Breast epithelium (tissue), 4 donors: ENCODE data around the gene PER3. TPM values are rescaled to one million over a fixed set of nuclear protein-coding genes. Genes with fewer than 3 reads are reported as not detected.

ENCODE experiments used
- DNase-seq, 2 donors: peaks; one replicate each; pipeline ENCODE4 v3.0.0-alpha.2; 2019; ENCODE audit warnings: low spot score in 2 of 2
- H3K27ac ChIP-seq, 2 donors: fragments of 200-600 bp; sonication (generic) in 1 of 2; one replicate each; pipeline ENCODE4 v1.5.1; 2016 to 2019; ENCODE audit warnings: mild to moderate bottlenecking in 1 of 2
- H3K27me3 ChIP-seq, 2 donors: fragments of 200-600 bp; sonication (generic) in 1 of 2; one replicate each; pipeline versions ENCODE4 v1.5.1 to v1.6.0; 2017 to 2019; ENCODE audit warnings: control low read depth in 1 of 2, mild to moderate bottlenecking in 1 of 2
- H3K36me3 ChIP-seq: fragments of 200-600 bp; one replicate; pipeline ENCODE4 v1.5.1; 2019
- H3K4me1 ChIP-seq, 2 donors: fragments of 200-600 bp; sonication (generic); one replicate each; pipeline ENCODE4 v1.5.1; 2016 to 2019; ENCODE audit warnings: control low read depth in 1 of 2
- H3K4me3 ChIP-seq, 3 donors: fragments of 200-600 bp; sonication (generic); 1 replicate in 2 of 3; 2 replicates in 1 of 3; pipeline ENCODE4 v1.5.1; 2016 to 2019; ENCODE audit warnings: mild to moderate bottlenecking in 3 of 3, moderate library complexity in 2 of 3
- H3K9me3 ChIP-seq, 2 donors: fragments of 200-600 bp; sonication (generic) in 1 of 2; one replicate each; pipeline ENCODE4 v1.5.1; 2016 to 2019; ENCODE audit warnings: control low read depth in 1 of 2
- POLR2A ChIP-seq: fragments of 450-650 bp; IDR thresholded peaks from one replicate; pipeline ENCODE4 v1.6.1; 2016; ENCODE audit warnings: antibody characterized with exemption, mild to moderate bottlenecking, moderate library complexity
- POLR2AphosphoS5 ChIP-seq, 3 donors: sonication (generic); formaldehyde crosslinking; IDR thresholded peaks; one replicate each; pipeline ENCODE4 v1.6.1; 2017; ENCODE audit warnings: antibody characterized with exemption in 3 of 3
- intact Hi-C: fragments of 100-400 bp; cut with DNase I; formaldehyde crosslinking; loops from one replicate; pipeline ENCODE4 v1.15.1; 2023; ENCODE audit warnings: low total_unique reads
- total RNA-seq, 3 donors: library from RNA; depleted of rRNA; stranded (reverse); fragments of >200 nt; gene quantifications; one replicate each; pipeline ENCODE4 v1.1.0, GENCODE V29; 2016
- TF ChIP-seq, protein P1 (sequence below), 3 donors: fragments of 450-650 bp; IDR thresholded peaks; one replicate each; pipeline ENCODE4 v1.5.1; 2016 to 2017; ENCODE audit warnings: antibody characterized with exemption in 3 of 3, mild to moderate bottlenecking in 3 of 3, moderate library complexity in 3 of 3

The PER3 gene
- total RNA-seq, 3 donors from 2014 or later, result 15.4 to 22.9 (median 16.0) TPM

DNA sequence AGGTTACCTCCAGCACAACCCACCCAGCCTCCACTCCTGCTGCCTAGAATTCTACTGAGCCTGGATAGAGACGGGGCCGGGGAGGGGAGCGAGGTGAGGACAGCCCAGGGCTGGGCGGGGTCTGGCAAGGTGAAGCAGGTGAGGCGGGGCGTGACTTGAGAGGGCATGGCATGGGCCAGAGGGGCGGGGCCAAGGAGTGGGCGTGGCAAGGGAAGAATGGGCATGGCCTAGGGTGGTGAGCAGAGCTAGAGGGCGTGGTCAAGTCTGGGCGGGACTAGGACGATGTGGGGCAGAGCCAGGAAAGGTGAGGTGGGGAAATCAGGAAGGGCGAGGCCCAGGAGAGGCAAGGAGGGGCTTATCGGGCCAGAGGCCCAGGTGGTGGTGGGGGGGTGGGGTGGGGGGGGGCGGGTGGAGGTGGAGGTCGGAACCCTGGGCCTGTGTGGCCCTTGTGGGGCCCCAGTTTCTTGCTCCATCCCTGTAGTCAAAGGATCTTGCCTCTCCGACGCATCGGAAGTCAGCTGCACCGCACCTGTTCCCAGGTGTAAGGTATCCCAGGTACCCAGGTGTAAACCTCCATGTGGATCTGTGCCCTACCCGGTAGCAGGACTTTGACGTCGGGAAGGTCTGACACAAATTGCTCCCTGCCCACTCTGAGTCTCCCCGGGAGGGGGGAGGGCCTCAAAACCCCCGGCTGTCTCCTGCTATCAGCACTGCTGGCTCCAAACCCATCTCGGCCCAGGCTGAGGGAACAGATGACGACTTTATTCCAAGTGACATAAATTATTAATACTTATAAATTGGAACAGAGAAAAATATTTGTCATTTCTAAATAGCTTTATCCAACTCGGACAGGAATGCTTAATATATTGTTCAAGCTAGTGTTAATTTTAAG, 101.7 kb downstream of the PER3 start:
- TF ChIP-seq POLR2AphosphoS5 (IDR thresholded peaks at IDR 0.05) (no peak), POLR2A (no peak)
- TF ChIP-seq, protein P1, sequence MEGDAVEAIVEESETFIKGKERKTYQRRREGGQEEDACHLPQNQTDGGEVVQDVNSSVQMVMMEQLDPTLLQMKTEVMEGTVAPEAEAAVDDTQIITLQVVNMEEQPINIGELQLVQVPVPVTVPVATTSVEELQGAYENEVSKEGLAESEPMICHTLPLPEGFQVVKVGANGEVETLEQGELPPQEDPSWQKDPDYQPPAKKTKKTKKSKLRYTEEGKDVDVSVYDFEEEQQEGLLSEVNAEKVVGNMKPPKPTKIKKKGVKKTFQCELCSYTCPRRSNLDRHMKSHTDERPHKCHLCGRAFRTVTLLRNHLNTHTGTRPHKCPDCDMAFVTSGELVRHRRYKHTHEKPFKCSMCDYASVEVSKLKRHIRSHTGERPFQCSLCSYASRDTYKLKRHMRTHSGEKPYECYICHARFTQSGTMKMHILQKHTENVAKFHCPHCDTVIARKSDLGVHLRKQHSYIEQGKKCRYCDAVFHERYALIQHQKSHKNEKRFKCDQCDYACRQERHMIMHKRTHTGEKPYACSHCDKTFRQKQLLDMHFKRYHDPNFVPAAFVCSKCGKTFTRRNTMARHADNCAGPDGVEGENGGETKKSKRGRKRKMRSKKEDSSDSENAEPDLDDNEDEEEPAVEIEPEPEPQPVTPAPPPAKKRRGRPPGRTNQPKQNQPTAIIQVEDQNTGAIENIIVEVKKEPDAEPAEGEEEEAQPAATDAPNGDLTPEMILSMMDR (IDR thresholded peaks at IDR 0.05), result no peak
- peak; percentile 31 to 60 for DNase-seq
- peak overlapping the region in 2 of 3 donors; percentile 14 to 32 for H3K4me3 ChIP-seq

DNA sequence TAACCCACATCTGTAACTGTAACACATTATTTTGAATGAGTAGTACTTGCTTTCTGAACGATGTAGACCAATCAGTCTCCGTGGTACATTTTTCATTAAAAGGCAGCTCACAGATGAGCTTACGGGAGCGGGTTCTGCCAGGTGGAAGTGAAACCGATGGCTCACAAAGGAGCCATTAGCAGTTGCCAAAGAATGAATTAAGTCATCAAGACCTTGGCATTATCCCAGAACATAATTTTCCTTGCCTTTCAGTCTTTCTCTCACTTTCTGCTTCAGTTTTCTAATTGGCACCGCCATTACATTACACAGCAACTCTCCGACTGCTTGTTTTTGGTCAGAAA, 102.3 kb downstream of the PER3 start:
- Histone ChIP-seq H3K4me1 (no peaks in the 10 kb centered on the region), H3K27me3 (no peaks in the 10 kb centered on the region), H3K27ac (peak overlapping the region in 1 of 2 donors; percentile 25), H3K4me3 (peak overlapping the region in 2 of 3 donors; percentile 14 to 32), H3K9me3 (no peaks in the 10 kb centered on the region), H3K36me3 (no peaks in the 10 kb centered on the region)
- intact Hi-C loops, result no loop called here
- no peak for TF ChIP-seq POLR2A
- TF ChIP-seq POLR2AphosphoS5 (IDR thresholded peaks at IDR 0.05), result no peak
- TF ChIP-seq, protein P1 (IDR thresholded peaks at IDR 0.05), result no peak
- peak in 1 of 2 donors; percentile 26 for DNase-seq

More for the DNA sequence above, 101.7 kb downstream of the PER3 start:
- Histone ChIP-seq H3K9me3 (no peaks in the 10 kb centered on the region), H3K27ac (peak overlapping the region in 1 of 2 donors; percentile 25), H3K4me1 (no peaks in the 10 kb centered on the region), H3K27me3 (no peaks in the 10 kb centered on the region), H3K36me3 (no peaks in the 10 kb centered on the region)
- intact Hi-C loops, result no loop called here

DNA sequence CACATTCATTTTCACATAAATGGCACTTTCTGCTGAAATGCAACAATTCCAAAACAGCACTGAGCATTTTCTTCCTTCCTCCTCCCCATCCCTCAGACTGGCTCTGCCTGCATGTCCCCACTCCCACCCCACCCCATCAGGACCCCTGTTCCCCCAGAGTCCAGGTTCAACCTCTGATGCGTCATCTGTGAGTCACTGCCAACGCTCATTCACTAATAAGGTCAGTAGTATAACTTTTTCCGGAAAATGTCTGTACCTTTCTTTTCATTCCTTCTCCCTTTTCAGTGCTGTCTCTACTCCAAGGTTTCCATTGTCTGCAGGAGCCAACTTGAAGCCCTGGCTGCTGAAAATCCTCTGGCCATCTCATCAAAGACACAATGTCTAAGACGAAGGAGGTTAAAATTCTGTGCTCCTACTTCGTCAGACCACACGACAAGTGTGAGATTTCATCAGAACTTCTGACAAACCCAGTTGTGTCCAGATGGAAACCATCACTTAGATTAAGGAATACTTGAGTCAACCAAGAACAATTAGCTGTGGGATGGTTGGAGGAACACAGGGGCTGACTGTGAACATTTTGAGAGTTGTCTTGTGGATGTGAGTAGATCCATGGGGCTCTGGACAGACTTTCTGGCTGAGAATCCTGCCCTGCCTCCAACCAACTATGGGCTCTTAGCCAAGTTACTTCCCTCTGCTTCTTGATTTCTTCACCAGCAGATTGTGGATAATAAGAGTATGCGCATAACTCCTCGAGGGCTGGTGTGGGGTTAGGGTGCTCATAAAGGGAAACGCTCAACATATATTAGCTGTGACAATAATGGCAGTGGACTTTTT, 104.4 kb downstream of the PER3 start:
- no peak for DNase-seq
- intact Hi-C loops, result no loop called here
- Histone ChIP-seq H3K36me3 (no peaks in the 10 kb centered on the region), H3K27ac (no peak overlapping the region), H3K9me3 (no peaks in the 10 kb centered on the region), H3K27me3 (no peaks in the 10 kb centered on the region), H3K4me1 (no peaks in the 10 kb centered on the region), H3K4me3 (no peak overlapping the region)
- TF ChIP-seq POLR2AphosphoS5 (IDR thresholded peaks at IDR 0.05) (no peak), POLR2A (no peak)
- TF ChIP-seq, protein P1 (IDR thresholded peaks at IDR 0.05), result no peak

DNA sequence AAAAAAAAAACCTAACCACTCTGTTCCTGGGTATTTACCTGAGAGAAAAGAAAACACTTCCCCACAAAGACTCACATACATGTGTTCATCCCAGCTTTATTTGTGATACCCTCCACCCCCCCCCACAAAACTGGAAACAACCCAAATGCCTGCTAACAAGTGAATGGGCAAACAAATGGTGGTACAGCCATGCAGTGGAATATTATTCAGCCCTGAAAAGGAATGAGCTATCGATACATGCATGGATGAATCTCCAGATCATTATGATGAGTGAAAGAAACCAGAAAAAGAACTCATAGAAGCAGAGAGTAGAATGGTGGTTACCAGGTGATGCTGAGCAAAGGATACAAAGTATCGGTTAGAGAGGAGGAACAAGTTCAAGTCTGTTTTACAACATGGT, 106.8 kb downstream of the PER3 start:
- H3K4me3 ChIP-seq, result no peak overlapping the region
- H3K4me1 ChIP-seq, result no peaks in the 10 kb centered on the region
- H3K27me3 ChIP-seq, result no peaks in the 10 kb centered on the region
- no peak for TF ChIP-seq POLR2AphosphoS5 (IDR thresholded peaks at IDR 0.05)
- TF ChIP-seq, protein P1 (IDR thresholded peaks at IDR 0.05), result no peak
- TF ChIP-seq POLR2A, result no peak
- no peak overlapping the region for H3K27ac ChIP-seq
- intact Hi-C loops, result no loop called here
- DNase-seq, result no peak
- no peaks in the 10 kb centered on the region for H3K9me3 ChIP-seq
- no peaks in the 10 kb centered on the region for H3K36me3 ChIP-seq

DNA sequence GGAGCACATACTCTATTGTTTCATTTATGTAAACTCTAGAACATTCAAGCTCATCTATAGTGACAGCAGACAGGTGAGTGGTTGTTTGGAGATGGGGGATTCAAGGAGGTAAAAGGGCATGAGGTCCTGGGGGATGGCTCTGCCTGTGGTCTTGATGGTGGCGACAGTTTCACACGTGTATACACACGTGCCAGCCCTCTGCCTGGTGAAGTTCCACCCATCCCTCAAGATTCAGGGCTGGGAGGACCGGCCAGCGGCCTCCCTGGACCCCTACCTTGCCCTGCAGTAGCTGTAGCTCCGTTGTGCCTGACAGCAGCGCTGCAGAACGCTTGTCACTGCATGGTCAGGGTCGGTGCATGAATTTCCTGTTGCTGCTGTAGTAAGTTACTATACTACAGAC, 107.7 kb downstream of the PER3 start:
- Histone ChIP-seq H3K27ac (no peak overlapping the region), H3K36me3 (no peaks in the 10 kb centered on the region), H3K9me3 (no peaks in the 10 kb centered on the region), H3K4me3 (no peak overlapping the region), H3K4me1 (no peaks in the 10 kb centered on the region), H3K27me3 (no peaks in the 10 kb centered on the region)
- no peak for DNase-seq
- intact Hi-C loops, result no loop called here
- no peak for TF ChIP-seq POLR2AphosphoS5 (IDR thresholded peaks at IDR 0.05)
- no peak for TF ChIP-seq POLR2A
- TF ChIP-seq, protein P1 (IDR thresholded peaks at IDR 0.05), result no peak
